MG63 (cell line): ENCODE data around the gene ANKLE1. TPM values are rescaled to one million over a fixed set of nuclear protein-coding genes. Genes with fewer than 3 reads are reported as not detected.

ENCODE experiments used
- total RNA-seq: library from RNA; depleted of rRNA; stranded (reverse); fragments of >200 nt; shearing (Covaris generic); gene quantifications from 2 replicates; pipeline ENCODE4 v1.2.3, GENCODE V29; 2014; ENCODE audit warnings: low replicate concordance; rRNA removed

The ANKLE1 gene
- total RNA-seq, 1 experiment from 2014 or later: 0.46 TPM

Other genes with a start within 250 kb of the ANKLE1 start
- gene HAUS8, start 206.4 kb upstream of the ANKLE1 start, total RNA-seq: 8.6 and 9.8 TPM in 2 replicates
- 18.4 and 20.4 TPM in 2 replicates for gene MYO9B, start 206.1 kb upstream of the ANKLE1 start, total RNA-seq
- gene USE1, start 66.5 kb upstream of the ANKLE1 start, total RNA-seq: 63.4 and 77.0 TPM in 2 replicates
- gene OCEL1, start 55.7 kb upstream of the ANKLE1 start, total RNA-seq: 2.8 and 7.8 TPM in 2 replicates
- 87.8 and 95.5 TPM in 2 replicates for gene NR2F6, start 36.0 kb upstream of the ANKLE1 start, total RNA-seq
- not detected in 2 replicates for gene USHBP1, start 17.2 kb upstream of the ANKLE1 start, total RNA-seq
- 112 and 258 TPM in 2 replicates for gene BABAM1, start 14.5 kb upstream of the ANKLE1 start, total RNA-seq
- gene ABHD8, start 21.5 kb downstream of the ANKLE1 start, total RNA-seq: 1.3 TPM in 1 of 2 replicates, not detected in the other
- 17.2 and 26.2 TPM in 2 replicates for gene MRPL34, start 24.0 kb downstream of the ANKLE1 start, total RNA-seq
- gene DDA1, start 27.7 kb downstream of the ANKLE1 start, total RNA-seq: 9.1 and 11.6 TPM in 2 replicates
- gene ANO8, start 53.0 kb downstream of the ANKLE1 start, total RNA-seq: 1.4 and 3.6 TPM in 2 replicates
- gene GTPBP3, start 55.7 kb downstream of the ANKLE1 start, total RNA-seq: 23.2 and 25.7 TPM in 2 replicates
- not detected in 2 replicates for gene PLVAP, start 95.4 kb downstream of the ANKLE1 start, total RNA-seq
- gene CCDC194, start 112.3 kb downstream of the ANKLE1 start, total RNA-seq: not detected in 2 replicates
- gene BST2, start 123.7 kb downstream of the ANKLE1 start, total RNA-seq: 128 and 138 TPM in 2 replicates
- 28.8 and 78.4 TPM in 2 replicates for gene MVB12A, start 138.1 kb downstream of the ANKLE1 start, total RNA-seq
- gene TMEM221, start 166.8 kb downstream of the ANKLE1 start, total RNA-seq: not detected in 2 replicates
- not detected in 2 replicates for gene NXNL1, start 179.0 kb downstream of the ANKLE1 start, total RNA-seq
- gene SLC27A1, start 188.6 kb downstream of the ANKLE1 start, total RNA-seq: 6.3 and 6.5 TPM in 2 replicates
- gene PGLS, start 229.7 kb downstream of the ANKLE1 start, total RNA-seq: 87.7 and 149 TPM in 2 replicates